Measurements from ENCODE around the gene COBL. TPM values are rescaled to one million over a fixed set of nuclear protein-coding genes. Genes with fewer than 3 reads are reported as not detected.

COBL gene
- total and polyA plus RNA-seq, 12 donors: 15.5 to 109 (median 87.8) TPM

GRCh38 chr7:51304729-51305128 lies 11.9 kb downstream of the COBL start:
- H3K27me3 ChIP-seq: no peaks in the 10 kb centered on the region
- intact Hi-C loops (cut with DNase I): loop anchor here in 1 of 10 donors (5.0 kb wide), 1 partner anchor 42 kb away; no protein-coding TSS in a partner anchor
- ATAC-seq (no peak), DNase-seq (no peak)
- H3K9me3 ChIP-seq: no peaks in the 10 kb centered on the region
- 67 to 74% methylated on average over 6 of the region's 6 CpGs for WGBS, 2 donors
- no peak for TF ChIP-seq CTCF (IDR thresholded peaks at IDR 0.05)
- H3K36me3 ChIP-seq: no peaks in the 10 kb centered on the region
- no peak overlapping the region for H3K27ac ChIP-seq
- H3K4me1 ChIP-seq: peaks cover 4 to 74% (median 30%) of the 10 kb centered on the region in 9 donors
- H3K4me3 ChIP-seq: no peak overlapping the region

GRCh38 chr7:51303142-51303525 lies 13.5 kb downstream of the COBL start:
- no peak for TF ChIP-seq CTCF (IDR thresholded peaks at IDR 0.05)
- Histone ChIP-seq H3K27ac (peak overlapping the region in 7 of 10 donors; percentile 10 to 85 (median 76)), H3K9me3 (no peaks in the 10 kb centered on the region), H3K4me3 (no peak overlapping the region), H3K36me3 (no peaks in the 10 kb centered on the region), H3K27me3 (no peaks in the 10 kb centered on the region), H3K4me1 (peaks cover 3 to 59% (median 21%) of the 10 kb centered on the region in 9 donors)
- 72 to 73% methylated on average over 10 of the region's 10 CpGs for WGBS, 2 donors
- DNase-seq (no peak), ATAC-seq (no peak)
- intact Hi-C loops (cut with DNase I): no loop called here

DNA sequence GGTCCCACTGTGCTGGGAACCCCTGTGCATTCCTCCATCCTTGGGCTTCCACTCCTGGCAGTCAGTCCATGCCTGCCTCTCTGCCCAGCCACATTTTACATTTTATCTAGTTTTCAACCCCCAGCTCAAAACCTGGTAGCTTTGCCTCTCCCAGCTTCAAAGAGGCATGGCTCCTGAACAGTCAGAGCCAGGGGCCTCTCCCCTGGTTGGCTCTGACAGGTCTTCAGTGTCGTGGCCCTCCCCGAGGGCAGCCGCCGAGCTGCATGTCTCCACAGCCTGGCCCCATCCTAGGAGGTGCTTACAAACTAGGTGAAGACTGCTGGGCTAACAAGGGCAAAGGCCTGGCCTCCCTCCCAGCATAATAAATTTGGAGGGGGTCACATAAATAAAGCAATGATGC lies 14.8 kb downstream of the COBL start:
- no peak for TF ChIP-seq CTCF (IDR thresholded peaks at IDR 0.05)
- 69 to 71% methylated on average over 4 of the region's 4 CpGs for WGBS, 2 donors
- H3K27me3 ChIP-seq: no peaks in the 10 kb centered on the region
- no peaks in the 10 kb centered on the region for H3K9me3 ChIP-seq
- DNase-seq (no peak), ATAC-seq (peak in 3 of 8 donors; percentile 31 to 44 (median 41))
- no peak overlapping the region for H3K4me3 ChIP-seq
- H3K4me1 ChIP-seq: peaks cover 0 to 49% (median 11%) of the 10 kb centered on the region in 9 donors
- intact Hi-C loops (cut with DNase I): no loop called here
- peak overlapping the region; percentile 39 to 85 (median 70) for H3K27ac ChIP-seq
- H3K36me3 ChIP-seq: no peaks in the 10 kb centered on the region

DNA sequence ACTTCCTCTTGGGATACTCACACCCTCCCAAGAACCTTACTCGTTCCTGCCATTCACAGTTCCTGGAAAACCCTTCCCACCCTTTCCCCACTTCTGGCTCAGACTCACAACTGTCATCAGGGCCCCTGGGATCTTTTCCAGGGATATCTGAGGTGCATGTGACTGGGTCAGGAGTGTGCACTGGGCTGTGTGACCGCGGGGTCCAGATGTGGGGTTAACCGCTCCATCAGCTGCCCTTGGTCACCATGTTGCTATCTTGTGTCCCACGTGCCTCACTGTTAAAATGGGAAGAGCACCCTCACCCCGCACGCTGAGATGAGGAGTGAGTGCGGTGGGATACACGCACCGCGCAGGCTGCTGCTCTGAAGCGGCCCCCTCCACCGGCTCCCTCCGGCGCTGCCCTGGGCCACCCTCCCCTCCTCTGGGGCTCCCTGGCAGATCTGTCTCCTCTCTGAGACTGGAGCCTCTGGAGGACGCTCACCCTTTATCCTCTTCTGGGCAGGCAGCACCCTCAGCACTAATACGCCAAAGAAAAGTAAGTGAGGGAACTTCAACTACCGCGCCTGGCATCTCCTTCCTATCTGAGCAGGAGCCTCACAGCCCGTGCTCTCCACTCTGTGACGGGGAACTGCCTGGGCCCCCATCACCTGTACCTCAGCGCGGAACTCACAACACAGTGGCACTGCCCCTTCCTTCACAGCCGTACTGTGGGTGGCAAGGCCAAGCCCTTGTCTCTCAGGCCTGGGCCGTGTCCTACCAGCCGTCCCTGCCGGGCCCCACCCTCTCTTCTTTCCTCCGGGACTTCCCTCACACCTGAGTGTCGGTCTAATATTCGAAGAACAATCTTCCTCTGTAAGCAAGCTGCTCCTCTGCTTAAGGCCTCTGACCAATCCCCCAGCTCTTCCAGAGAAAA lies 15.6 kb downstream of the COBL start:
- H3K4me1 ChIP-seq: peaks cover 0 to 49% (median 11%) of the 10 kb centered on the region in 9 donors
- no peaks in the 10 kb centered on the region for H3K36me3 ChIP-seq
- intact Hi-C loops (cut with DNase I): no loop called here
- WGBS, 2 donors: 65 to 75% methylated on average over 29 to 30 of the region's 30 CpGs
- H3K4me3 ChIP-seq: no peak overlapping the region
- no peaks in the 10 kb centered on the region for H3K27me3 ChIP-seq
- H3K9me3 ChIP-seq: no peaks in the 10 kb centered on the region
- ATAC-seq: peak; percentile 17 to 68 (median 56)
- DNase-seq: peak in 1 of 2 donors; percentile 40
- TF ChIP-seq CTCF (IDR thresholded peaks at IDR 0.05): no peak
- peak overlapping the region; percentile 39 to 85 (median 70) for H3K27ac ChIP-seq

Measured in heart right ventricle (tissue), 16 donors.